BLaER1 treated with 17β-estradiol and CSF1 and Interleukin-3, amounts not matched to agents 10 nM and 100 nM (cell line): ENCODE measurements around the gene RALGPS2.

ENCODE experiments used
- H3K27ac ChIP-seq, 11 experiments: shearing (Covaris generic); formaldehyde crosslinking; 2 replicates each; pipeline ENCODE4 v1.8.1; 2022
- H3K27me3 ChIP-seq, 11 experiments: shearing (Covaris generic); formaldehyde crosslinking; 2 replicates each; pipeline ENCODE4 v1.8.1; 2022
- H3K36me3 ChIP-seq, 11 experiments: shearing (Covaris generic); formaldehyde crosslinking; 2 replicates each; pipeline ENCODE4 v1.8.1; 2022
- H3K4me1 ChIP-seq, 10 experiments: shearing (Covaris generic); formaldehyde crosslinking; 2 replicates each; pipeline ENCODE4 v1.8.1; 2022
- H3K4me2 ChIP-seq, 11 experiments: shearing (Covaris generic); formaldehyde crosslinking; 2 replicates each; pipeline ENCODE4 v1.8.1; 2022
- H3K4me3 ChIP-seq, 10 experiments: shearing (Covaris generic); formaldehyde crosslinking; 2 replicates each; pipeline ENCODE4 v1.8.1; 2022
- H3K9ac ChIP-seq, 11 experiments: shearing (Covaris generic); formaldehyde crosslinking; 2 replicates each; pipeline ENCODE4 v1.8.1; 2022
- H3K9me3 ChIP-seq, 11 experiments: shearing (Covaris generic); formaldehyde crosslinking; replicated peaks in 1 of 11; 2 replicates each; pipeline ENCODE4 v1.8.1; 2022
- H4K20me1 ChIP-seq, 11 experiments: shearing (Covaris generic); formaldehyde crosslinking; 2 replicates each; pipeline ENCODE4 v1.8.1; 2022
- Cebpa-rat ChIP-seq, 11 experiments: shearing (Covaris generic); IDR thresholded peaks; 2 replicates each; pipeline ENCODE4 v1.8.1; 2022

The RALGPS2 gene

DNA sequence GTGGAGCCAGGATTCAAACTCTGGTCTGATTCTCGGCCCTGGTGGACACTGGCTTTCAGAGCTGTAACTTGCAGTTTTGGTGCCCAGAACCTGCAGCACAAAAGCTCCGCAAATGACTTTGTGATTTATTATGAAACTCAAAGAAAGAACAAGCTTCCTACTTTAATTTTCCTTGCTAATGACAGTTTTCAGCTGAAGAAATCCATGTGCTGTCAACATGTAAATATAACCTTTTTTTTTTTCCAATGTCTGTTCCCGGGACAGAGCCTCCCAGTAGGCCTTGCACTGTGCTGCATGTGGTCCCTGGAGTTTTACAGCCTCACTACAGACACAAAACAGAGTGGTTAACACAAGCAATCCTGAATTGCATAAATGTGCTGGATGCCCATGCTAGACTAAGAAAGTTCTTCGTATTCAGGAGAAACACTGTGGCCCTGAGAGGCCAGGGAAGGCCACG is 208.1 kb downstream of the RALGPS2 start:
- Histone ChIP-seq H4K20me1 (no peaks in the 10 kb centered on the region), H3K27me3 (no peaks in the 10 kb centered on the region), H3K4me1 (peaks cover 22 to 32% (median 27%) of the 10 kb centered on the region in 10 experiments), H3K9ac (no peak overlapping the region), H3K36me3 (no peaks in the 10 kb centered on the region), H3K4me2 (peak overlapping the region in 8 of 11 experiments; percentile 25 to 82 (median 70); a peak in 10 of 22 replicates), H3K4me3 (no peak overlapping the region), H3K9me3 (no peaks in the 10 kb centered on the region), H3K27ac (no peak overlapping the region; a peak in 1 of 22 replicates)
- no peak for TF ChIP-seq Cebpa-rat (IDR thresholded peaks at IDR 0.05)

DNA sequence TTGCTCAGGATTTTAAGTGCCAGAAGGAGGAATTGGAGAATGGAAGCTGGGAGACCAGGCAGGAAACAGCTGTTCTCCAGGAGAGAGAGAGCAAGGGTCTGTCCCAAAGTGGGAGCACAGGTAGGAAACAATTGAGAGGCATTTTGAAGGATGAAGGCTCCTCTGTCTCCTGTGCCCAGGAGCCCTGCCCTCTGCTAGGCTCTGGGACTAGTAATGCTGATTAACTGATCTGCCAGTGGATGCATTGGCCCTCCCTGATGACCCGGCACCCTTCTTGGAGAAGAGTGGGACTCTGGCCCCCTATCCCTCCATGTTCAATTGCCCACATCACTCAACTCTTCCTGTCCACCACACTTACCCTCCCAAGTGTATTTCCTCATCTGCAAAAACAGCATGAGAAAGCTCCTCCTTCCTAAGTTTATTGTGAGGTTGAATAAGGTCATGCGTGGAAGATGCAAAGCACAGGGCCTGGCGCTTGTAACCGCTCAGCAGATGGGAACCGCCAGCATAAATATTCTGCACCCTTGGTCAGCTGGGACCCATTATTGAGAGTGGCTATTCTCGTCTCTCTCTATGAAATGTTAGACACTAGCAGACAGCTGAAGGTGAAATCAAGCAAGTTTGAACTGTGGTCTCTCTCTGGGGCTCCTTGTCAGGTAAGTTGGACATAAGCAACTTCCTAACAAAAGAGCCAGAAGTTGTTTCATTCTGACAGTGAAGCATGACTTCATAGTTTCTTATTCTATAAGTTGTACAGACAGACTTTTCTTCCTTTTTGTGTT is 208.9 kb downstream of the RALGPS2 start:
- peak overlapping the region; percentile 5 to 82 (median 27); a peak in 16 of 22 replicates for H3K4me2 ChIP-seq
- H3K36me3 ChIP-seq = no peaks in the 10 kb centered on the region
- no peaks in the 10 kb centered on the region for H3K27me3 ChIP-seq
- H3K9ac ChIP-seq = no peak overlapping the region
- no peak overlapping the region for H3K4me3 ChIP-seq
- no peaks in the 10 kb centered on the region for H3K9me3 ChIP-seq
- no peaks in the 10 kb centered on the region for H4K20me1 ChIP-seq
- H3K4me1 ChIP-seq = peaks cover 22 to 32% (median 27%) of the 10 kb centered on the region in 10 experiments
- no peak overlapping the region for H3K27ac ChIP-seq
- no peak for TF ChIP-seq Cebpa-rat (IDR thresholded peaks at IDR 0.05)

DNA sequence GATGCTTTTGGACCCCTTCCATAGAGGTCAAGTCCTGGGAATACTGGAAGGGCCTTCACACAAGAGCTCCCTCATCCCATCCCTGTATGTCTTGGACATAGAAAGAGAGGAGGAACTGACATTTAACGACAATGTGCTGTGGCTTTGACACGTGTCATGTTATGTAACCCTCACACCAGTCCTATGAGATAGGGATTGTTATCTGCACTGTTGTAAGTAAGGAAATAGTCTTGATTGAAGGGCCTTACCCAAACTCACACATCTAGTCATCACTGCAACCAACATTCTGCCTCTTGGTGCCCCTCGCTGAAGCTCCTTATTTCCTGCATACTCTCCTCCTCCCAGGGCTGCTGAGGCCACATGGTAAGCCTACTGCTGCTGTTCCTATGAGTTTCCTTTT is 209.5 kb downstream of the RALGPS2 start:
- Histone ChIP-seq H3K36me3 (no peaks in the 10 kb centered on the region), H3K9me3 (no peaks in the 10 kb centered on the region), H3K9ac (no peak overlapping the region), H4K20me1 (no peaks in the 10 kb centered on the region), H3K4me1 (peaks cover 22 to 32% (median 27%) of the 10 kb centered on the region in 10 experiments), H3K27me3 (no peaks in the 10 kb centered on the region), H3K4me2 (peak overlapping the region in 4 of 11 experiments; percentile 5 to 82 (median 30); a peak in 3 of 22 replicates), H3K27ac (no peak overlapping the region), H3K4me3 (no peak overlapping the region)
- no peak for TF ChIP-seq Cebpa-rat (IDR thresholded peaks at IDR 0.05)

DNA sequence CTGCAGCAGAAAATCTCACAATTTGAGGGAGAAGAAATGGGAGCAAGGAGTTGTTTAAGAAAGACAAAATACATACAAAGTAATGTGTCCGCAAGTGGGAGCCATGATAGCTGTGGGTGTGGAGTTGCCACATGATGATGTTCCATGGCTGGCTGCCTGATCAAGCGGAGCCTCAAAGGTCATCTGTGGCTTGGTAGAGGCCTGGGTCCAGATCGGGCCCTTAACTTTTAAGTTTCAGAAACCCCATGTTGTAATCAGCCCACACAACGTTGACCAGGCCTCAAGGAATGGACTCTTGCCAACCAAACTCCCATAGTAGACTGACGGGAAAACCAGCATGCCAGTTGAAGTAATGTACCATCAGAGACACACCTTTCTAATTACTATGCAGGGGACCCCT is 210.6 kb downstream of the RALGPS2 start:
- no peaks in the 10 kb centered on the region for H3K36me3 ChIP-seq
- H3K27ac ChIP-seq = no peak overlapping the region
- no peak overlapping the region for H3K4me3 ChIP-seq
- no peaks in the 10 kb centered on the region for H3K9me3 ChIP-seq
- H3K27me3 ChIP-seq = no peaks in the 10 kb centered on the region
- H3K9ac ChIP-seq = no peak overlapping the region
- no peak overlapping the region for H3K4me2 ChIP-seq
- no peak for TF ChIP-seq Cebpa-rat (IDR thresholded peaks at IDR 0.05)
- H4K20me1 ChIP-seq = no peaks in the 10 kb centered on the region
- H3K4me1 ChIP-seq = peaks cover 22 to 32% (median 27%) of the 10 kb centered on the region in 10 experiments

DNA sequence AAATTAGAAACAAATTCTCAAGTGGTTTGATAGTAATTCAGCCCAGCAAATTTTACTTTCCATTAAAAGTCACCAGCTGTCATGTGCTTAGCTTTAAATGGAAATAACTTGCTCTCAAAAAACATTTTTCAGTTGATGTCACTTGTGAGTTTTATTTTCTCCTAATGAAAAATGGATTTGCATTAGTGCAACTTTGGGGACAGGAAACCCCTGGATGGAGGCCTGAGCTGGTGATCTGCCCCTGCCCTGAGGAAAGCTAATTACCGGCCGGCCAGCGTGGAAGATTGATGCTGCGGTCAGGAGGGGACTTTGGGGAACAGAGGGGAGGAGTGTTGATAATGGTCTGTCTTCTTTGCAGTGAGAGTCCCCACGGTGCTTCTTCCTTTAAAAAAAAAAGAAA is 212.7 kb downstream of the RALGPS2 start:
- Histone ChIP-seq H3K27ac (no peak overlapping the region), H3K4me1 (peaks cover 17 to 36% (median 27%) of the 10 kb centered on the region in 10 experiments), H3K4me2 (no peak overlapping the region), H3K27me3 (no peaks in the 10 kb centered on the region), H3K9ac (no peak overlapping the region), H3K36me3 (no peaks in the 10 kb centered on the region), H3K4me3 (no peak overlapping the region), H3K9me3 (no peaks in the 10 kb centered on the region), H4K20me1 (no peaks in the 10 kb centered on the region)
- TF ChIP-seq Cebpa-rat (IDR thresholded peaks at IDR 0.05) = no peak

DNA sequence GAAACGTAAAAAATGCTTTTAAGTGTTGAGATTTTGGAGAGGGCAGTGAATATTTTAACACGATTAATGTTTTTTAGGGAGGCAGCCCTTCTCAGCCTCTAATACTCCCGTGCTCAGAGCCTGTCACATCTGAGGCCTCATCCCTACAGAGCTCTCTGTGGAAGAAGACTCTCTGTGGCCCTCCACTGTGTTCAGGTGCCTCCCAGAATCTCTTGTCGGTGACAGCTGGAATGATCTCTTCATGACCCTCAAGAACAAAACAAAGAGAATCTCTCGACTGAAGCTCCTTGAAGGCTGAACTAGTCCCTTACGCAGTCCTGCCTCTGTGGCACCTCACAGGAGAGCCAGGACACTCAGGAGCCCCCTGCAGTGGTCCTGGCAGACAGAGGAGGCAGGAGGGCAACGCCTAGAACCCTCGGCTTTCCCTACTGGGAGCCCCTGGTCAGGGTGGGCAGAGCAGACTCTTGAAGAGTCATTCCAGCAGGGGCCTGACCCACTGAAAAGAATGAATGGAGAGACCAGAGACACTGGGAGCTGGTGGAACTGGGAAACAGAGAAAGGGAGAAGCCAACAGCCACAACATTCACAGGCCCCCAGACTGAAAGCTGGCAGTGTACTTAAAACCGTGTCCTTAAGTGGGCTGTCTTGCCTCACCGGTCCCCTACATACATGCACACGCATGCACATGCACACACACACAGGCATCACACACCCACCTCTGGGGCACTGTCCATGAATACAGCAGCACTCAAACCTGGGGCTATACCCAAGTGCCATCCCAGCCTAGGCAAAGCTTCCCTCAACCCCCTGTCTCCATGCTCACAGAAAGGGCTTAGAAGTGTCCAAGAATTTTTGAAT is 213.3 kb downstream of the RALGPS2 start:
- no peak overlapping the region for H3K9ac ChIP-seq
- H3K27me3 ChIP-seq = no peaks in the 10 kb centered on the region
- no peak overlapping the region; a peak in 1 of 22 replicates for H3K27ac ChIP-seq
- H3K4me2 ChIP-seq = no peak overlapping the region
- no peaks in the 10 kb centered on the region for H3K9me3 ChIP-seq
- no peak overlapping the region for H3K4me3 ChIP-seq
- no peaks in the 10 kb centered on the region for H3K36me3 ChIP-seq
- H3K4me1 ChIP-seq = peaks cover 23 to 36% (median 30%) of the 10 kb centered on the region in 10 experiments
- H4K20me1 ChIP-seq = no peaks in the 10 kb centered on the region
- TF ChIP-seq Cebpa-rat (IDR thresholded peaks at IDR 0.05) = no peak

DNA sequence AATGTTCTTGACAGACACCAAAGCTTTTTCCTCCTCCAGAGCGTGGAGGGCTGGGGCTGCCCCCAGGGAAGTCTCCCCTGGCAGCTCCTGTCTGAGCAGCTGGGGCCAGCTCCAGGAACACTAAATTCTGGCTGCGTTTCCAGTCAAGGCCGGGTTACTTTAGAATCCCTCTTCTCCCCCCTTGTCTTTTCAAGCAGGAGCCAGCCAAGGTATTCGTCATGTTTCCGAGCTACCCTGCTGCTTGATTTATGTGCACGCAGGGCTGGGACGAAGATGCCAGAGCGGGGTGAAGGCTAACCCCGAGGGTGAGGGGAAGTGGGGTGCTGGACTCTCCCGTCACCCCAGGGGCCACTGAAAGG is 213.9 kb downstream of the RALGPS2 start:
- no peaks in the 10 kb centered on the region for H3K9me3 ChIP-seq
- H3K4me2 ChIP-seq = no peak overlapping the region
- no peak overlapping the region for H3K27ac ChIP-seq
- peaks cover 20 to 36% (median 27%) of the 10 kb centered on the region in 10 experiments for H3K4me1 ChIP-seq
- no peaks in the 10 kb centered on the region for H3K36me3 ChIP-seq
- H3K9ac ChIP-seq = no peak overlapping the region
- H4K20me1 ChIP-seq = no peaks in the 10 kb centered on the region
- no peak for TF ChIP-seq Cebpa-rat (IDR thresholded peaks at IDR 0.05)
- no peak overlapping the region for H3K4me3 ChIP-seq
- no peaks in the 10 kb centered on the region for H3K27me3 ChIP-seq

DNA sequence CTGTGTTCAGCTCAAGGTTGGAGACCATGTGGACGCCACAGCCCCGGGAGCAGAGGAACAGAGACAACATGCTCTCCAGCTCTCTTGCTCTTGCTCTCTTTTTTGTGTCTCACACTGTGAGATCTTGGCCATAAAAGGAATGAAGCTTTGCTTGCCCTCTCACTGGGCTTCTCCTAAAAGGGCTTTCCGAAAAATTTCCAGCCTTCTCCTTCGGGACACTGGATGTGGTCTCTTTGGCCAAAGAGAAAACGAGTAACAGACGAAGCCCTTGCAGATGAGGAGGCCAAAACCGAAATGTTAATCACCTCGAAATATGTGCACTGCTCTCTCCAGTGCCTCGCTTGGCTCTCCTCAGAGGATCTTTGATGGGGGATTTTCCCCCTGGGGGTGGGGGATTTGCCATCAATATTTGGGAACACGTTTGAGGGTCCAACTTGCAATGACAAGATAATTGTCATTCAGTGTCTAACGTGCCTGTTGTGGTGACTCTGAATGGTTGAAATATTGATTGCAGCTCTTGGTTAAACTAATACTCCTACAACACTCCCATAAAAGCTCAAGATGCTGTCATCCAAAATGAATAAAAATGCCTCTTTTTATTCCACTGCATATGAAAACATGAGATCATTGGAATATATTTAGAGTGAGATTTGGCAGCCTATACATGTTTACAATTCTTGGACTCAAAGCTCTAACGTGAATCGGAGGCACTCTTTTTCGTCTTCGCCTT is 214.5 kb downstream of the RALGPS2 start:
- H3K9ac ChIP-seq = no peak overlapping the region
- H3K36me3 ChIP-seq = no peaks in the 10 kb centered on the region
- H4K20me1 ChIP-seq = no peaks in the 10 kb centered on the region
- TF ChIP-seq Cebpa-rat (IDR thresholded peaks at IDR 0.05) = no peak
- no peak overlapping the region for H3K4me2 ChIP-seq
- H3K27ac ChIP-seq = no peak overlapping the region
- H3K27me3 ChIP-seq = no peaks in the 10 kb centered on the region
- no peaks in the 10 kb centered on the region for H3K9me3 ChIP-seq
- H3K4me1 ChIP-seq = peaks cover 17 to 37% (median 25%) of the 10 kb centered on the region in 10 experiments
- no peak overlapping the region for H3K4me3 ChIP-seq
